Psoas muscle (tissue), 8 donors: ENCODE data around the gene MTHFD2. TPM values are rescaled to one million over a fixed set of nuclear protein-coding genes. Genes with fewer than 3 reads are reported as not detected.

Source experiments
- ATAC-seq, 4 donors: fragments of 200-7000 bp; cut with Tn5 transposase; one replicate each; pipeline ENCODE4 v1.9.1; 2020; ENCODE audit warnings: moderate library complexity in 3 of 4, mild to moderate bottlenecking in 2 of 4
- DNase-seq, 2 donors: peaks; one replicate each; pipeline ENCODE4 v3.0.0-alpha.2; 2020
- H3K27ac ChIP-seq: fragments of 200-600 bp; one replicate; pipeline ENCODE4 v1.8.0; 2022
- H3K27me3 ChIP-seq, 3 donors: fragments of 200-600 bp in 1 of 3; one replicate each; pipeline versions ENCODE4 v1.6.1 to v1.8.0; 2013 to 2022; ENCODE audit warnings: low read length in 2 of 3, mild to moderate bottlenecking in 2 of 3, moderate library complexity in 1 of 3; ENCODE audit not compliant: insufficient read depth in 3 of 3
- H3K36me3 ChIP-seq, 2 donors: fragments of 200-600 bp in 1 of 2; one replicate each; pipeline versions ENCODE4 v1.6.1 to v1.8.0; 2013 to 2022; ENCODE audit warnings: low read depth in 1 of 2, mild to moderate bottlenecking in 1 of 2, moderate library complexity in 1 of 2; ENCODE audit not compliant: insufficient read depth in 1 of 2
- H3K4me1 ChIP-seq: fragments of 200-600 bp; one replicate; pipeline ENCODE4 v1.8.0; 2022
- H3K4me3 ChIP-seq: fragments of 200-600 bp; one replicate; pipeline ENCODE4 v1.8.0; 2022; ENCODE audit warnings: mild to moderate bottlenecking
- H3K9me3 ChIP-seq: fragments of 200-600 bp; one replicate; pipeline ENCODE4 v1.8.0; 2022
- WGBS, 3 donors: extraction: QIAGEN DNeasy Blood & Tissue Kit; methylation state at CpG; one replicate each; pipeline versions ENCODE4 v1.1.6 to v1.1.7; 2013; 5-methylcytosine and 5-hydroxymethylcytosine counted together
- intact Hi-C, 2 donors: fragments of 100-400 bp; cut with DNase I; formaldehyde crosslinking; loops; one replicate each; pipeline versions ENCODE4 v1.11.0 to v1.14.2; 2022
- polyA plus RNA-seq, 3 donors: library from polyadenylated mRNA; stranded (reverse); fragments of 200-250 nt; gene quantifications; one replicate each; pipeline ENCODE4 v1.2.3, GENCODE V29; 2013
- total RNA-seq, 4 donors: library from RNA; stranded (reverse); fragmentation: NEBNext Ultra II Directional in 2 of 4; extraction: Animal tissue kit (Norgen Biotek cat#: 25700) in 2 of 4; gene quantifications; one replicate each; pipeline versions ENCODE4 v1.2.1 to v1.2.4, GENCODE V29; 2021 to 2023
- TF ChIP-seq, protein P1 (sequence below): fragments of 200-600 bp; IDR thresholded peaks from one replicate; pipeline ENCODE4 v1.8.0; 2022; ENCODE audit warnings: antibody characterized with exemption
- donor health status: healthy with polysubstance abuse.
- donor health status: DM: no; HTN: no; CAD: no; lungs with moderate emphysema.
- donor health status: Bipolar disorder and iron deficiency.
- donor health status: healthy.
- donor health status: DM: yes; HTN: yes; CAD: no.
- donor health status: DM: no; HTN: no; CAD: no.
- donor health status: DM: no; HTN: no; CAD: no.
- donor health status: DM: yes; HTN: yes; CAD: no.

MTHFD2 gene
- total and polyA plus RNA-seq, 7 donors, result 16.6 to 112 (median 60.4) TPM

GRCh38 chr2:74252862-74253261 is 54.4 kb downstream of the MTHFD2 start:
- intact Hi-C loops, result loop anchor here in 1 of 2 donors (10.0 kb wide), 1 partner anchor 428 kb away; the partner anchor contains the start of gene STAMBP
- H3K36me3 ChIP-seq, result no peaks in the 10 kb centered on the region
- WGBS, 3 donors, result 69 to 76% (median 73%) methylated on average over 9 of the region's 9 CpGs
- H3K4me3 ChIP-seq, result no peak overlapping the region
- TF ChIP-seq, protein P1, sequence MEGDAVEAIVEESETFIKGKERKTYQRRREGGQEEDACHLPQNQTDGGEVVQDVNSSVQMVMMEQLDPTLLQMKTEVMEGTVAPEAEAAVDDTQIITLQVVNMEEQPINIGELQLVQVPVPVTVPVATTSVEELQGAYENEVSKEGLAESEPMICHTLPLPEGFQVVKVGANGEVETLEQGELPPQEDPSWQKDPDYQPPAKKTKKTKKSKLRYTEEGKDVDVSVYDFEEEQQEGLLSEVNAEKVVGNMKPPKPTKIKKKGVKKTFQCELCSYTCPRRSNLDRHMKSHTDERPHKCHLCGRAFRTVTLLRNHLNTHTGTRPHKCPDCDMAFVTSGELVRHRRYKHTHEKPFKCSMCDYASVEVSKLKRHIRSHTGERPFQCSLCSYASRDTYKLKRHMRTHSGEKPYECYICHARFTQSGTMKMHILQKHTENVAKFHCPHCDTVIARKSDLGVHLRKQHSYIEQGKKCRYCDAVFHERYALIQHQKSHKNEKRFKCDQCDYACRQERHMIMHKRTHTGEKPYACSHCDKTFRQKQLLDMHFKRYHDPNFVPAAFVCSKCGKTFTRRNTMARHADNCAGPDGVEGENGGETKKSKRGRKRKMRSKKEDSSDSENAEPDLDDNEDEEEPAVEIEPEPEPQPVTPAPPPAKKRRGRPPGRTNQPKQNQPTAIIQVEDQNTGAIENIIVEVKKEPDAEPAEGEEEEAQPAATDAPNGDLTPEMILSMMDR, result no peak
- H3K4me1 ChIP-seq, result no peaks in the 10 kb centered on the region
- DNase-seq (no peak), ATAC-seq (no peak)
- no peaks in the 10 kb centered on the region for H3K9me3 ChIP-seq
- H3K27ac ChIP-seq, result no peak overlapping the region
- H3K27me3 ChIP-seq, result no peaks in the 10 kb centered on the region

GRCh38 chr2:74253306-74253970 is 55.0 kb downstream of the MTHFD2 start:
- ATAC-seq (no peak), DNase-seq (no peak)
- 63 to 69% (median 68%) methylated on average over 7 of the region's 7 CpGs for WGBS, 3 donors
- Histone ChIP-seq H3K4me1 (no peaks in the 10 kb centered on the region), H3K4me3 (no peak overlapping the region), H3K36me3 (no peaks in the 10 kb centered on the region), H3K27ac (no peak overlapping the region), H3K9me3 (no peaks in the 10 kb centered on the region), H3K27me3 (no peaks in the 10 kb centered on the region)
- TF ChIP-seq, protein P1, result no peak
- intact Hi-C loops, result loop anchor here in 1 of 2 donors (10.0 kb wide), 1 partner anchor 429 kb away; the partner anchor contains the start of gene STAMBP

DNA sequence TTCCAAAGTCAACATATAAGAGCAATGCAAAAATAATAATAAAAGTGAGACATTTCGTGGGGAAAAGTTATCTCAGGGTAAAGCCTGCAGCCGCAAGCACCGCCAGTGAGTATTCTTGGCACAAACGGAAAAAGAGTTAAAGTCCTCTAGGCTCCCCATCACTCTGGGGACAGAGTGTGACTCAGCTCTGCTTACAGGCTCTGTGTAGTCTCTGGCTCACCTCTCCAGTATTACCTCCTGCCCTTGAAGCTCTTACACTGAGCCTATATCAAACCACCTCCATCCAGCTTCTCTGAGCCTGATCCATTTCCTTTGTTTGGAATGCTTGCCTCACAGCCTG is 55.5 kb downstream of the MTHFD2 start:
- peak in 1 of 4 donors; percentile 48 for ATAC-seq
- Histone ChIP-seq H3K27me3 (no peaks in the 10 kb centered on the region), H3K27ac (no peak overlapping the region), H3K4me1 (no peaks in the 10 kb centered on the region), H3K9me3 (no peaks in the 10 kb centered on the region), H3K36me3 (no peaks in the 10 kb centered on the region), H3K4me3 (no peak overlapping the region)
- TF ChIP-seq, protein P1, result no peak
- 55 to 80% (median 67%) methylated on average over 4 of the region's 4 CpGs for WGBS, 3 donors
- intact Hi-C loops, result loop anchor here in 1 of 2 donors (10.0 kb wide), 1 partner anchor 429 kb away; the partner anchor contains the start of gene STAMBP
- DNase-seq, result no peak

GRCh38 chr2:74255660-74256213 is 57.3 kb downstream of the MTHFD2 start:
- Histone ChIP-seq H3K27ac (no peak overlapping the region), H3K4me3 (no peak overlapping the region), H3K9me3 (no peaks in the 10 kb centered on the region), H3K27me3 (no peaks in the 10 kb centered on the region), H3K4me1 (no peaks in the 10 kb centered on the region), H3K36me3 (no peaks in the 10 kb centered on the region)
- DNase-seq, result no peak
- intact Hi-C loops, result loop anchor here in 1 of 2 donors (10.0 kb wide), 1 partner anchor 431 kb away; the partner anchor contains the start of gene STAMBP
- ATAC-seq, result no peak
- TF ChIP-seq, protein P1, result no peak
- WGBS, 3 donors, result 88 to 90% (median 90%) methylated on average over 18 of the region's 18 CpGs
